ENCODE measurements around the gene ATXN7L1.

The ATXN7L1 gene

DNA sequence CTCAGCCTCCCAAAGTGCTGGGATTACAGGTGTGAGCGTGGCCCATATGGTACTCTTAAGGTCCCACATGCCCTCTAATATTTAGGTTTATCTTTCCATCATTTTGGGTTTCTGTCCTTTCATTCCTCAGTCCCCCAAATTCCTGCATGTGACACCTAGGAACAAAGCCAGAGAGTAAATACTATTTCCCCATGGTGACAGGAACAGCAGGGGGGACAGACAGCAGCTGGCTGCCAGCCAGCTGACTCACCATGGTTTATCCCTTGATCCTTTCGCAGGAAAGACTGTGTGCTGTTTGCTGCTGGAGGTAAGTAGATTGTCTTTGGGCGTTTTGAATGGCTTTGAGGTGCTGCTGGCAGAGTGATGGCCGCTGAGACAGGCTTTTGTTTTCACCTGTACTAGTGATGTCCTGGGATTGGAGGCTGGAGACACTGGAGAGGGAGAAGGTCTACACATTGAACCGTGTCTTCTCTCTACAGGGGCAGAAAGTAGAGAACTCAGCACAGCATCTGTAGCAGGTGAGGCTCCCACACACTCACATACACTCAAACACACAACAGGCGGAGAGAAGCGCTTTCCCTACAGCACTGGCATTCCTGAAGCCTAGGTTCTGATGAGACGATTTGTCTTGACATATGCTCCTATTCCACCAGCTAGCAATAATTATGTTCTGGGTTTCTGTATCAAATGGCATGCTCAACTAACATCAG, 211.4 kb downstream of the ATXN7L1 start:
- peak; percentile 57 for DNase-seq

DNA sequence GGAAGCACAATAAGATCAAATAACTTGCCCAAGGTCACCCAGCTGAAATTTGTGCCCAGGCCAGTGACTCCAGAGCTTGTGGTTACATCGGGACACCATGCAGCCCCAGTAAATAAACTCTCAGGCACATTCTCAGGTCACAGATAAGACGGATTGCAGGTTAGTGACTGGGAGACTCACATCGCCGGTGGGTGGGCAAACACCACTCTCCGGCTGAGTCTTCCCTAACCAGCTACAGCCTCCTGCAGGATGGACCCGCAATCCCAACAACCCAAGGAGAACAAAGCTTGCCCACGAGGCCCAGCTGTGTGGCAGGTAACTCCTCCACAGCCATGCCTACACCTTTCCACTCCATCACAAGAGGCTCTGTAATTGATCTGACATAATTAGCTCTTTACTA, 213.4 kb downstream of the ATXN7L1 start:
- no peak for DNase-seq

DNA sequence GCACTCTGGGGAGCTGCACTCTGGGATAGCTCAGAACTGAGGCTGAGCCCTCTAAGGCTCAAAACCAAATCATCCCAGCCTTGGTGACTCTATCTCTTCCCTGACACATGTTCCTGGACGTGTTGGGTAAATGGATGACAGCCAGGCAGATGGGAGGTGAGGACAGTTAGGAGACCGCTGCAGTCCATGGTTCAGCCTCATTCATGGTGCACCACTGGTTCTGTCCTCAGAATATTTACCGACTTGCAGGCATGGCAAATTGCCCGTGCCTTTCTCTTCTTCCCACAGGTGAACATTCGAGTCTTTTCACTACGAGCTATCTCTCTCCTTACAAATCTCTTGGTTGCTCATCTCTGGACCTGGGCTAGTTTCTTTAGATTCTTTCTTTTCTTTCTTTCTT, 214.8 kb downstream of the ATXN7L1 start:
- DNase-seq: no peak

DNA sequence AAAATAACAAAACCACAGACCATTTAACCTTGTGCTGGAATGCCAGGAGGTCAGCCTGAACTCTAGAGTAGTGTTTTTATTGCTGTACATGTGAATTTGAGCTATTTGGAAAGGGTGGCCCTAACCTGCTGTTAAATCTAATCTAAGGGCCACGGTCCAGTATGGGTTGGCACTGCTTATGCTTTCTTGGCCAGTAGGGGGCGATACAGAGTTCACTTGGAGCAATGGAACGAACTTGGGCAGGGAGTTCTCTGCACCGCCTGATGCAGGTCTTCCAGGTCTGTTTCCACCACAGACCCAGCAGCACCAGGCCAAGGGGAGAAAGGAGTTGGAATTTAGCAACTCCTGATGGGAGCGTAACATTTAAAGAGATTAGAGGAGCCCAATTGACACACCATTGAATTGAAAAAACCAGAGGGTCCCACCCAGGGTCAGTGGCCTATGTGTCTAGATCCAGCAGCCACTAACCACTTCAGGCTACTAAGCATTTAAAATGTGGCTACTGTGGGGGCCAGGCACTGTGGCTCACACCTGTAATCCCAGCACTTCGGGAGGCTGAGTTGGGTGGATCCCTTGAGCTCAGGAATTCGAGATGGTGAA, 219.4 kb downstream of the ATXN7L1 start:
- peak; percentile 15 for DNase-seq

DNA sequence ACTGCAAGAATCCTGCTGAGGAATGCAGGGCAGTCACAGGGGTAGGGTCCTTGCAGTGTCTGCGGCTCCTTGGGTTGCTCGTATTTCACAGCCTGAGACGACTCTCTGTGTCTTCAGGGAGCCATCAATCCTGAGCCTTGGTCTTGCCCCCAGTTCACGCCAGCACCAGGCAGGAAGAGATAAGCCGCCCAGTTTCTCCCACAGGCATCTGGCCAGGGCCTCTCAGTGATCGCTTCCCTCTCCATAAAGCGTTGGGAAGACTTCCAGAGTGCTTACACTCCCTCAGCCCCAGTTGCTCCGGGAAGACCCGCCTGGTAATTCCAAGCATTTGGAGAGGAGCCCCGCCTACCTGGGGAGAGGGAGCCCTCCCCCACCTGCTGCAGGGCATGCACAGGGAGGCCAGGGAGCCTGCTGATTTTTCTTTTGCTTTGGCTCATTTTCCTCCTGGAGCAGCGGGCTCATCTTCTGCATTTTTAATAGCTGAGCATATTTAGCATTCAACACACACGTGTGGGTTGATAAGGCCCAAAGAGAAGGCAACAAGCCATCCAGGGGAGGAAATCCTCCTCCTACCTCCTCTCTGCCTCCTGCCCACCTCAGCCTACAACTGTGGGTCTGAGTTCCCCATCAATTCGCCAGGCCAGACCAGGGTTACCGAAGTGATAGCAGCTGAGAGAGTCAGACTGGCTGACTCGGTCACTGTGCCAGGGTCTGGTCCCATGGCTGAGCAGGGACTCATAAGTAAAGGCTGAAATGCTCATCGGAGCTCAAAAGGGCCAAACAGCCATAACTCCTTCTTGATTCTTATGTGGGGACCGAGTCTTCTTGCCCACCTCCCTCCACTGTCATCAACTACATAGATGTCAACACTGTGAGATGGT, 220.7 kb downstream of the ATXN7L1 start:
- peak; percentile 65 for DNase-seq

DNA sequence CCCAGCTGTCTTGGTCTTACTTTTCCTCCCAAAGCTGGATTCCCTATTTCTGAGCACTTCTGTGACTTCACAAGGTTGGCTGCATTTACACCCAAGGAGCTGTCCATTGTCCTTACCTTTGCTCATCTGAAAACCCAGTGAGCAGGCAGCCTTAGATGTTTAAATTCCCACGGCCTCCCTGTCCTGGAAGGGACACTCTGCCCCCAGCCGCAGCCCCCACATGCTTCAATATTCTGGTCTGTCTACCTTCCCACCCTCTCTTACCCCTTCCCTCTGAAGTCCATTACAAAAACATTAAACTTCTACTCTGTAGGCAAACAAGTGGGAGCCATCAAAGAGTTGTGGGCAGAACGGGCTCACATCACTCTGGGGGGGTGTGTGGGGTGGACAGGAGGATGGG, 221.3 kb downstream of the ATXN7L1 start:
- peak; percentile 46 for DNase-seq

DNA sequence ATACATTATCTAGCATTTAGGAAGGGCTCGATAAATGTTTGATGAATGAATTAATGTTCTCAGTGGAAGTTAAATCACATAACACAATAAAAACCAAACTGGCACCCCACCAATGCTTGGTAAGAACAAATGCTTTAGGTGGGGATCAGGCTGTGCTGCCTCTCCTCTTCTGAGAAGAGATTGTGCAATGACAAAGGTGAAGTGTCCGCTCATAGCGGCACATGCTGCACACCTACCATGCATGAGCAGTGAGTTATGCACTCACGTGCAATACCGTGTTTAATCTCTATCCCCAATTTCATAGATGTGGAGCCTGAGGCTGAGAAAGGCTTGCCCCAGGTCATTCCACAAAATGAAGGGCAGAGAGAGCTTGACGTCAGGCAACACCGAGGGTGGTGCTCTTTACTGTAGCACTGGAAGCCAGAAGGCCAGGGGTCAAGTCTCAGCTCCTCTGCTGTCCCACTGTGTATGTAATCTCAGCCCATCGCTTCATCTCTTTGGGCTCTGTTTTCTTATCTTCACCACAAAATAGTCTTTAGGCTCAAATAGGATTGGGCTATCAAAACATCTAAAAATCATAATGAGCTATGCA, 222.2 kb downstream of the ATXN7L1 start:
- DNase-seq: no peak

DNA sequence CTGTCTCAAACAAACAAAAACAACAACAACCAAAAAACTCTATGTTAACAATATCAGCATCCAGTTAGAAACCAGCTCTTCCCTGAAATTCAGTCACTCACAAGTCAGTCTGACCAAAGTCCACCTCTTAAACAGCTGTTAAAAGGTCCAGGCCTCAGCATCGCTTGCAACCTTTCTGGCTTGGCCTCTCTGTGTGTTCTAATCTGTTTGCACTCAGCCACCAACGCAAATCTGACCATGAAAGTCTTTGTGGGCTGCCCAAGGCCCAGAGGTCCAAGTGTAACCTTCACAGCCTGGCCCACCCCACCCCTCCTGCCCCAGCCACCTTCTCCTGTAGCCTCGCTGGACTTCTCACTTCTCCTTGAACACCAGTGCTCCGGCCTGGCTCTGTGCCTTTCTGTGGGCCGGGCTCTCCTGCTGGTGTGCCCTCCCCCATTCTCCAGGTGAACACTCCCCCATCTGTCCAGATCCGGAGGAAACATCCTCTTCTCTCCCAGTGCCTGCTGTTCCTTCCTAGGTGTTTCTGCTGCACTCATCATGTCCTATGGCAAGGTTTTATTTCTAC, 222.9 kb downstream of the ATXN7L1 start:
- DNase-seq: no peak

DNA sequence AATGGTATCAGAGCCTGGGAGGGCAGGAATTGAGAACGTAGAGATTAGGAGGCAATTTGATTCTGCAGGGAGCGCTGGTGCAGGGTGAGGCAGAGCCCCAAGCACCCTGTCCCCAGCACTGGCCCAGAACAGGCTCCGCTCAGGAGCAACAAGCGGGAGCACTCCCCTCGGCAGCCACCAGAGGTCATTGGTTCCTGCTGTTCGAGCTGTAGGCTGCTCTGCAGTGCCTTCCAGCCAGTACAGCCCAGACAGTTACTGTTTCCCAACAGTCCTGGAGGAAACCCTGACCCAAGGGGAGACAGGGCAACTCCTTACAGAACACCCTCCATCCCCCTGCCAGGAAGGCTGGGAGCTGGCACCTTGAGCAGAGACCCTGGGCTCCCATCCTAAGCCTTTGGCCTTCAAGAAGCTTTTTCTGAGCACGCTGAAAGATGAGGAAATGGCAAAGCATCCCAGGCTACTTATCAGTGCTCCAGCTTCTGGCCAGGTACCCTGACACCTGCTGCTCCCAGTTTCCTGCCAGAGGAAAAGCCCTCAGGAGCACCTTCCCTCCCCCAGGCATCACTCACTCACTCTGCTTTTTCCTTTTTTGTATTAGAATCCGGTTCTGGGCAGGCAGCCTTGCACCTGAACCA, 223.9 kb downstream of the ATXN7L1 start:
- DNase-seq: peak; percentile 60

DNA sequence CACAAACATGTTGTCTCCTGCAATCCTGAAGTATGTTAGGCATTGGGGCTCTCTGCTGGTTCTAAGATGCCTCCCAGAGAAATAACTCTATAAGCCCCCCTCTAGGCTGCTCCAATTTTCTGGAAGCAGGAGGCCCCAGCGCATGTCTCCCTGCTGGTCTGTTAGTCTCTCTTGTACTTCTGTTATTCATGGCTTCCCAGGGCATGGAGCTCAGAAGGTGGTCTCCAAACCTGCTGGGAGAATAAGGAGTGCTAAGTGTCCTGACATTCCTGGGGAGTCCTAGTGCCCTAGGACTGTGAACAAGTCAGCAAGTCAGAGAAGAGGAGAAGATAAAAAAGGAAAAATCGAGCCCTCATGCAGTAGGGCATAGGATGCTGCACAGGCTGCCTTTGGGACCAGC, 224.6 kb downstream of the ATXN7L1 start:
- DNase-seq: no peak

DNA sequence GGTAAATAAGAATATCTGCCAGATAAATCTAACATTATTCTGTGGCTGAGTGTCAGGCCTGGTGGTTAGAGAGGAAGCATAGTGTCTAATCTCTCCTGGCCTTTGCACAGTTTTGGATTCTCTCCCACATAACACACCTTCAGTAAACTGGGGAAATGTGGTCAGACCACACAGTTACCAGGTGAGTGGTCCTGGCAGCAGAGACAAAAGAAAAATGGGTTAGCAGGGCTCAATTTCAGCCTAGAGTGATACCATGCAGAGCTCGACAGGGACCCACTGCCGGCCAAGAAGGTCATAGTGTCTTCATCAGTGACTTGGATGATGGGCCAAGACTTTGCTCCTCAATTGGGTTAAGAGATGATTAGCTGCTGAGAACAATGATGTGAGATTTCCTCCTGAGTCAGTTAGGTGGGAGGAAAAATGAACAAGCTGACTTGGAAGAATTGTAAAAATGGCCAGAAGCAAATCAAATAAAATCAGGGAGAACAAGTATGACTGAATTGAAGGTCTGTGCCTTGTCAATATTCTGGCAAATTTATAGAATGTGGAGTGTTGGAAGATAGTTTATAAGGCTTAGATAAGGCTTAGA, 225.9 kb downstream of the ATXN7L1 start:
- DNase-seq: no peak

DNA sequence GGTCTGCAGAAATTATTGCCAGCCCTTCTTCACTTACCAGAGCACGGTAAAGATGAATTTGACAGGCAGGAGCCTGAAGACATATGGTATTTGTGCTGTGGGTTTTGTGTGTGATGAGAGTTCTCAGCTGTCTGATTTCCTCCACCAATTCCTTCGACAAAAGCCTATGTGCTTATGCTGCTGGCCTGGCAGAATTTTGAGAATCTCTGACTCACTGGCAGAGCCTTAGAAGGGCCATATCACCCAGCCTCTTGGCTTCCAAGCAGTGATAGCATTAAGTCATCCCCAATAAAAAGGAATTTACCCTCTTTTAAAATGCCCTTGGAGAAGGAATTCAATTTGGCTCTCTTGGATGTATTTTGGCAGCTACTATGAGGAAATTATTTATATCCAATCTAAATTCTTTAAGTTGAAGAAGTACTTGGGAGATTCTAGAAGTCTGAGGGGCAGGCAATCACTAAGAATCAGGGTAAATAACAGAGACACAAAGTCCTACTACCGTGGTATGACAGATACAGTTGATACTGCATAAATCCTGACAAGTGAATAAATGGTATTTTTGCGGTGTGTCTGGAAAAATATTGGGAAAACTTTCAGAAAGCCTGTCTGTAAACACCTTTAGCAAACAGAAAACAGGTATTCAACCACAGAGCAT, 226.5 kb downstream of the ATXN7L1 start:
- DNase-seq: peak; percentile 70

DNA sequence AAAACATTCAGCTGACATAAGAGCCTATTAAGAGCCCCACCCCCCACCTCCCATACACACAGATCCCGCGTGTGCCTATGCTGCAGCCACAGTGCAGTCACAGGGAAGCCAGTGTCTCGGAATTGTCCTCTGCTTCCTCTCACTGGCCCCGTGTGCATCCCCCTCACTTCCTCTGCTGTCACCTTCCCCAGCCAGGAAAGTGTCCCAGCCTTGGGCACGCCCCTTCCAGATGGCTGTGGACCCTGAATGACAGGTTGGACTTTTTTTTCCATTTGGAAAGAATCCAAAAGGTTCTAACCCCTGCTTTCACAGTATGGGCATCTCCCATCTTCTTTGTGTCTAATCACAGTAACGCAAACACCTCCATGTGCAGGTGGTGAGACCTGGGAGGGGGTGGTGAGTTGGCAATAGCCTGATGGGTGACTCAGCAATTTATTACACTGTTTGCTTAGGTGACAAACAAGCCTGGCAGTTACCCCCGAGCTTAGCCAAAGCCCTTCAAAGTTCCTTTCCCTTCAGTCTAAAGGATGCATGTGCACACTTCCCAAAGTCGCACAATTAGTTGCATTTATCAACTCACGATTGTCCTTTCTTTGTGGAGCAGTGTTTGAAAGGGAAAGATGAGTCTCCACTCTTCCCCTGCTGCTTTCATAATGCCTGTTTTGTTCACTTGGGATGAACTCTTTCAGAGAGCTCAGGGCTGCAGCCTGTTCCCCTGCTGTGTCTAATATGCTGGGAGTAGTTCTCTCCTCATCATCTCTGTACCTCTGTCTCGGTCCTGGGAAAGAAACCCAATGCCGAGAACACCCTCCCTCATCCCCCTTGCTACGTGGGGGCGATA, 227.6 kb downstream of the ATXN7L1 start:
- no peak for DNase-seq

DNA sequence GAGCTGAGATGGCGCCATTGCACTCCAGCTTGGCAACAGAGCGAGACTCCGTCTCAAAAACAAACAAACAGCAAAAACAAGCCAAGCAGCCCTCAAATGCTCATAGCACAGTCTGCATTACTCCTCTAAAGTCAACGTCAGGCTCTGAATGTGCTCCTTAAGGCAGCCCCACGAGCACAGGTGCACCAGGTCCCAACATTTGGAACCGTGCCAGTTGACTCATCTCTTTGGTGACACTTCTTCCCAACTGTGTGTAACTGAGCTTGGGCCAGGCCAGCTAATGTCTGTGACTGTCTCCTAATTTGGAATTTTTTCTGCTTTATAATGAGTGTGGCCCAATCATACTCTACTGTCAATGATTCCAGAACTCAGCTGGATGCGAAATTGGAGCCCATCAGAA, 228.8 kb downstream of the ATXN7L1 start:
- DNase-seq: no peak

DNA sequence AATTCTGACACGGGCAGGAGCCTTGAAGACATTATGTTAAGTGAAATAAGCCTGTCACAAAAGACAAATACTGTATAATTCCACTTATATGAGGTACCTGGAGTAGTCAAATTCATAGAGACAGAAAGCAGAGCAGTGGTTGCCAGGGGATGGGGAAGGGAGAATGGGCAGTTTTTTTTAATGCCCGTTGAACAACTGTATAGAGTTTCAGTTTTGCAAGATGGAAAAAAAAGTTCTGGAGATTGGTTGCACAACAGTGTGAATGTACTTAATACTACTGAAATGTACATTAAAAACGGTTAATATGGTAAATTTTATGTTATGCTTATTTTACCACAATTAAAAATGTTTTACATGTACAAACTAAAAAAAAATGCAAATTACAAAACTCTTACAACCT, 231.5 kb downstream of the ATXN7L1 start:
- DNase-seq: no peak

DNA sequence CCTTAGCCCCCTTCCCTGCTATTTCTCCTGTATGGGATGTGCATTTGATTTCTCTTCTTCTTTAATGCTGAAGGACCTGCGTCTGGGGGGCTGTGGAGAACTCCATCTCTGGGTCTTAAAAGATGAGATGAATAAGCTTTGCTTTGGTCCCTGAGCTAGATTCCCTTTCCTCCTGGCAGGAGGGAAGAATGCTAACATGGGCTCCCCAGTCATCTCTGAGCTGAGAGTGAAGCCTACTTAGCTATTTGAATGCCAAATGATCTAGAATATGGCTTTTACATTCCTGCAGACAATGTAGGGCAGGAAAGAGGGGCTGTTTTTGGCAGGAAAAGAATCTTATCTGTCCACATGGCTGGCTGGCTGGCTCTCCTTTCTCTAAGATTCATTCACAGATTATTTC, 232.5 kb downstream of the ATXN7L1 start:
- no peak for DNase-seq

DNA sequence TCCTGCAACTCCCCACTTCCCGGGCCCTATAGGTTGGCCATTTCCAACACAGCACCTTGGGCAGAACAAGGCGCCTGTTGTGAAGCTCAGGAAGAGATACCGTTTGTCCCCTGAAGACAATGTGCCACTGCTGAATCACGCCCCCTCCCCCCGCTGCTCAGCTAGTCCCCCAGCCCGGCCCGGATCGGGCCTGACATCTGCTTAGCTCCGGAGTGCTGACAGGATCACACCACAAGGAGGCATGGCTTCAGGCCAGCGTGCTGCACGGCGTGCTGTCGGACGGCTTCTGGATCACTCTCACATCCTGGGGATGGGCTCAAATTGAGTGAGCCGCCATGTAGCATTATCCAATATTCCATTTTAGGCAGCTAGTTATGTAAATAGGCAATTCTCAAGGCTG, 233.0 kb downstream of the ATXN7L1 start:
- DNase-seq: peak; percentile 51

DNA sequence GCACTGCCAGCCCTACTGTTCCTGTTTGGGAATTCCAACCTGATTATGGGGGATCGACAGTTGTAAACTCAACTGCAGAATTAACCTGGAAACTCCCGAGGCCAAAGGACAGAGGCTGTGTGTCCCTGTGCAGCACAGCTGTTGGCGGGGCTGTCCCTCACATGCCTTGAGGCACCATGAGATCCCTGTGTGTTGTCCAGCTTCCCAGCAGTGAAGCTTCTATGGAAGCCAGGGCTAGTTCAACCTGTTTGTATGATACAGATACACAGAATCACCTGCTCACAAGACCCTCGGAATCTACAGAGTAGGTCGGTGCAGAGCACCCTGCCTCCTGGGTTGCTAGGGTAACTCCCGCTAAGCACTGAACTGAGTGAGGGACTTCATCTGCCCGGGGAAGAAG, 234.1 kb downstream of the ATXN7L1 start:
- no peak for DNase-seq

DNA sequence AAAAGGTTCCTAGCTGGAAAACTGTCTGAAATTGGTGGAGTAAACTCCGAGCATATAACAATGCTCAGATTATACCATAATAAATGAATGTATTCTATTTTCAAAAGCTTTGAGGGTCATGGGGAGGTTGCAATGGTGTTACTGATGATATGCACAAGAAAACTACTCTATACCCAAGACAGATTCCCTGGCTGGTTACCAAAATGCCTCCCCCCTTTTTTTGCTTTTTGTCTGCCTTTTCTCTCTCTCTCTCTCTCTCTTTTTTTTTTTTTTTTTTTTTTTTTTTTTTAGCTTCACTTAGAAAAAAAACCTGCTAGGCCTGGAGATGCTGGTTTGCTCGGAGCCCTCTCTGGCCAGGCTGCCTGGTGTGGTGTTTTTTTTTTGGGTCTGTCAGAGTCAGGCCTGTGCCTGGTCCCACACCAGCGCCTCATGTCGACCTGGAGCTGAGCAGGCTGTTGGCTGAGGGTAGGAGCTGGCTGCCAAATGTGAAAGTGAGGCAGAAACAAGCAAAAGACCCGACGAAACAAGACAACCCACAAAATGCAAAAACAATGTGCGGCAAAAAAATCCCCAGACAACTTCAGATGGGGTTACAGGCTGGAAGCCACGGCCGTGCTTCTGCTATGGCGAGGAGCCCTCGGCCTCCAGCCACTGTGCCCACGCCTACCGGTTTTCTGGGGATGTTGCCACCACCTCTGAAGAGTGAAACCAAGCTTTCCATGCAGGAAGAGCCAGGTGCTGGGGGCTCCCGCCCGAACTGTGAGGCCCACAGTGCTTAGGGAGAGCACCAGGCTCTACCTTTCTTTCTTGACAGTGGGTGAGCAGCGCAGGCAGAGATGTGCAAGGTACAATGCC, 235.2 kb downstream of the ATXN7L1 start:
- no peak for DNase-seq
